Smooth muscle cell (in vitro differentiated cells): ENCODE results near the gene TRIM37. TPM values are rescaled to one million over a fixed set of nuclear protein-coding genes. Genes with fewer than 3 reads are reported as not detected.

Source experiments
- DNase-seq: peaks from one replicate; lab custom pipeline; 2025; ENCODE audit not compliant: unreplicated experiment; lab: John Stamatoyannopoulos, UW
- H2AFZ ChIP-seq: fragments of 200-600 bp; sonication (generic); 2 replicates; pipeline ENCODE4 v1.6.0; 2016; ENCODE audit warnings: antibody characterized with exemption, low read depth, mild to moderate bottlenecking
- H3F3A ChIP-seq: fragments of 200-600 bp; sonication (generic); 2 replicates; pipeline ENCODE4 v1.6.0; 2017; ENCODE audit warnings: antibody characterized with exemption, low read depth
- H3K27ac ChIP-seq: fragments of 200-600 bp; sonication (generic); 2 replicates; pipeline ENCODE4 v1.5.1; 2016; ENCODE audit warnings: low read depth, mild to moderate bottlenecking
- H3K27me3 ChIP-seq: fragments of 200-600 bp; sonication (generic); 2 replicates; pipeline ENCODE4 v1.6.1; 2016; ENCODE audit warnings: low read depth, mild to moderate bottlenecking
- H3K36me3 ChIP-seq: fragments of 200-600 bp; sonication (generic); 2 replicates; pipeline ENCODE4 v1.5.1; 2016; ENCODE audit warnings: low read depth
- H3K4me1 ChIP-seq: fragments of 200-600 bp; sonication (generic); 2 replicates; pipeline ENCODE4 v1.5.1; 2016; ENCODE audit warnings: low read depth
- H3K4me2 ChIP-seq: fragments of 200-600 bp; sonication (generic); 2 replicates; pipeline ENCODE4 v1.6.0; 2016; ENCODE audit warnings: mild to moderate bottlenecking
- H3K4me3 ChIP-seq: fragments of 200-600 bp; sonication (generic); 2 replicates; pipeline ENCODE4 v1.5.1; 2016; ENCODE audit warnings: mild to moderate bottlenecking
- H3K79me2 ChIP-seq: fragments of 200-600 bp; sonication (generic); 2 replicates; pipeline ENCODE4 v1.6.0; 2016; ENCODE audit warnings: low read depth, mild to moderate bottlenecking
- H3K9ac ChIP-seq: fragments of 200-600 bp; sonication (generic); 2 replicates; pipeline ENCODE4 v1.6.0; 2016; ENCODE audit warnings: low read depth
- H3K9me3 ChIP-seq: fragments of 200-600 bp; sonication (generic); replicated peaks from 2 replicates; pipeline ENCODE4 v1.5.1; 2016; ENCODE audit warnings: low read depth
- H4K20me1 ChIP-seq: fragments of 200-600 bp; sonication (generic); 2 replicates; pipeline ENCODE4 v1.6.0; 2016; ENCODE audit warnings: low read depth
- CTCF ChIP-seq: fragments of 200-600 bp; sonication (generic); IDR thresholded peaks from 2 replicates; pipeline ENCODE4 v1.5.1; 2017; ENCODE audit warnings: borderline replicate concordance, mild to moderate bottlenecking, antibody characterized with exemption; ENCODE audit not compliant: insufficient read depth, poor library complexity, severe bottlenecking
- WGBS: methylation state at CpG from one replicate; pipeline ENCODE4 v1.1.7; 2016; ENCODE audit warnings: low lambda C conversion rate; 5-methylcytosine and 5-hydroxymethylcytosine counted together
- polyA plus RNA-seq: library from polyadenylated mRNA; unstranded; fragments of >200 nt; fragmentation: Nextera tagmentation; extraction: Ambion mirVana; gene quantifications from 2 replicates; pipeline ENCODE4 v1.2.1, GENCODE V29; 2016
- total RNA-seq: library from RNA; depleted of rRNA; stranded (reverse); fragments of >200 nt; gene quantifications from 2 replicates; pipeline ENCODE4 v1.2.3, GENCODE V29; 2014

Gene TRIM37
- total and polyA plus RNA-seq, 2 experiments from 2014 or later: 8.0 to 16.5 TPM

- Histone ChIP-seq H4K20me1 (no peaks in the 10 kb centered on the region), H3K4me3 (no peak overlapping the region), H3K27me3 (no peaks in the 10 kb centered on the region), H3F3A (peaks cover 4% of the 10 kb centered on the region), H3K4me1 (no peaks in the 10 kb centered on the region), H3K4me2 (no peak overlapping the region), H3K9me3 (no peaks in the 10 kb centered on the region), H2AFZ (no peak overlapping the region), H3K9ac (no peak overlapping the region), H3K79me2 (no peaks in the 10 kb centered on the region), H3K27ac (no peak overlapping the region), H3K36me3 (no peaks in the 10 kb centered on the region)
- TF ChIP-seq CTCF: no peak
- 95% methylated on average over 1 of the region's 1 CpG for WGBS
- DNase-seq: no peak
These were observed 106.7 kb downstream of the TRIM37 start for GRCh38 chr17:59000022-59000421.

- no peak overlapping the region for H3K27ac ChIP-seq
These were observed 107.2 kb downstream of the TRIM37 start for GRCh38 chr17:58999500-58999899.

GRCh38 chr17:58998871-58999270 is 107.8 kb downstream of the TRIM37 start:
- peaks cover 6% of the 10 kb centered on the region for H3F3A ChIP-seq
- no peak for TF ChIP-seq CTCF
- H2AFZ ChIP-seq: no peak overlapping the region
- H3K4me1 ChIP-seq: no peaks in the 10 kb centered on the region
- no peak overlapping the region for H3K4me3 ChIP-seq
- H3K27ac ChIP-seq: no peak overlapping the region
- no peaks in the 10 kb centered on the region for H3K36me3 ChIP-seq
- H3K27me3 ChIP-seq: no peaks in the 10 kb centered on the region
- no peak for DNase-seq
- no peaks in the 10 kb centered on the region for H3K79me2 ChIP-seq
- WGBS: 90% methylated on average over 4 of the region's 4 CpGs
- no peaks in the 10 kb centered on the region for H3K9me3 ChIP-seq
- H4K20me1 ChIP-seq: no peaks in the 10 kb centered on the region
- H3K4me2 ChIP-seq: no peak overlapping the region
- H3K9ac ChIP-seq: no peak overlapping the region

More at GRCh38 chr17:58999500-58999899, 107.2 kb downstream of the TRIM37 start:
- Histone ChIP-seq H3K4me1 (no peaks in the 10 kb centered on the region), H3K36me3 (no peaks in the 10 kb centered on the region), H3F3A (peaks cover 4% of the 10 kb centered on the region), H3K9me3 (no peaks in the 10 kb centered on the region), H4K20me1 (no peaks in the 10 kb centered on the region), H3K79me2 (no peaks in the 10 kb centered on the region), H3K27me3 (no peaks in the 10 kb centered on the region), H2AFZ (no peak overlapping the region), H3K4me2 (no peak overlapping the region), H3K9ac (no peak overlapping the region), H3K4me3 (no peak overlapping the region)
- DNase-seq: no peak
- TF ChIP-seq CTCF: no peak
- WGBS: 100% methylated on average over 1 of the region's 1 CpG

- no peak overlapping the region for H3K4me2 ChIP-seq
- H3K4me3 ChIP-seq: no peak overlapping the region
- no peaks in the 10 kb centered on the region for H3K9me3 ChIP-seq
- no peak for DNase-seq
- no peaks in the 10 kb centered on the region for H3K27me3 ChIP-seq
- H3K4me1 ChIP-seq: no peaks in the 10 kb centered on the region
- H2AFZ ChIP-seq: no peak overlapping the region
- H3K27ac ChIP-seq: no peak overlapping the region
- H4K20me1 ChIP-seq: no peaks in the 10 kb centered on the region
- H3K36me3 ChIP-seq: no peaks in the 10 kb centered on the region
- WGBS: 87% methylated on average over 7 of the region's 7 CpGs
- no peak overlapping the region for H3K9ac ChIP-seq
- TF ChIP-seq CTCF: no peak
- H3F3A ChIP-seq: peaks cover 10% of the 10 kb centered on the region
- H3K79me2 ChIP-seq: no peaks in the 10 kb centered on the region
These were observed 108.7 kb downstream of the TRIM37 start for GRCh38 chr17:58997756-58998553.
